Left lung (tissue), 10 donors: Measurements from ENCODE around the gene CSNK2A1. TPM values are rescaled to one million over a fixed set of nuclear protein-coding genes. Genes with fewer than 3 reads are reported as not detected.
A peak's percentile ranks its signal among the peaks of the same experiment; 100 is the strongest.

Experiments used
- ATAC-seq: fragments of 200-7000 bp; cut with Tn5 transposase; one replicate; pipeline ENCODE4 v1.9.1; 2020; ENCODE audit warnings: moderate library complexity
- DNase-seq, 4 donors: peaks; one replicate each; pipeline ENCODE4 v3.0.0-alpha.2; 2013 to 2020
- H3K27ac ChIP-seq, 2 donors: fragments of 200-600 bp; sonication (generic) in 1 of 2; one replicate each; pipeline versions ENCODE4 v1.5.0 to v1.8.0; 2020 to 2021
- H3K27me3 ChIP-seq, 2 donors: fragments of 200-600 bp; sonication (generic) in 1 of 2; one replicate each; pipeline versions ENCODE4 v1.5.0 to v1.8.0; 2020 to 2021
- H3K36me3 ChIP-seq, 2 donors: fragments of 200-600 bp; sonication (generic) in 1 of 2; one replicate each; pipeline versions ENCODE4 v1.5.0 to v1.8.0; 2020 to 2021
- H3K4me1 ChIP-seq, 2 donors: fragments of 200-600 bp; one replicate each; pipeline ENCODE4 v1.8.0; 2021
- H3K4me3 ChIP-seq, 2 donors: fragments of 200-600 bp; sonication (generic) in 1 of 2; one replicate each; pipeline versions ENCODE4 v1.5.0 to v1.8.0; 2020 to 2021; ENCODE audit warnings: mild to moderate bottlenecking in 1 of 2
- H3K9me3 ChIP-seq, 2 donors: fragments of 200-600 bp; sonication (generic) in 1 of 2; one replicate each; pipeline versions ENCODE4 v1.5.0 to v1.8.0; 2020 to 2021
- CTCF ChIP-seq, 2 donors: fragments of 200-600 bp; sonication (generic) in 1 of 2; IDR thresholded peaks; one replicate each; pipeline versions ENCODE4 v1.5.0 to v1.8.0; 2021; ENCODE audit warnings: antibody characterized with exemption in 2 of 2
- intact Hi-C, 2 donors: fragments of 100-400 bp; cut with DNase I; formaldehyde crosslinking; loops; one replicate each; pipeline versions ENCODE4 v1.11.2 to v1.14.2; 2022
- polyA plus RNA-seq, 6 donors: library from polyadenylated mRNA; unstranded; fragments of 120-200 nt; gene quantifications; one replicate each; pipeline ENCODE4 v1.2.1, GENCODE V29; 2013; ENCODE audit not compliant: insufficient read length in 6 of 6
- total RNA-seq, 2 donors: library from RNA; stranded (reverse); fragmentation: NEBNext Ultra II Directional; extraction: Animal tissue kit (Norgen Biotek cat#: 25700); gene quantifications; one replicate each; pipeline ENCODE4 v1.2.1, GENCODE V29; 2021
- donor health status: DM: no; HTN: yes; CAD: no.
- donor health status: DM: no; HTN: no; CAD: no.

The CSNK2A1 gene
- total and polyA plus RNA-seq, 8 donors, result 78.5 to 157 (median 133) TPM

GRCh38 chr20:462199-462991, 81.2 kb downstream of the CSNK2A1 start, which contains the start of gene TBC1D20:
Gene TBC1D20 (minus strand): TSS chr20:462533. CDS start chr20:462405, 128 bp downstream.
- peaks cover 19 to 40% of the 10 kb centered on the region in 2 donors for H3K4me1 ChIP-seq
- peak within 1 kb of the TSS; percentile 89 for H3K4me3 ChIP-seq
- H3K27ac ChIP-seq, result peak within 1 kb of the TSS; percentile 90 to 92
- H3K9me3 ChIP-seq, result no peaks in the 10 kb centered on the region
- DNase-seq (peak; percentile 86 to 96 (median 92)), ATAC-seq (peak; percentile 97)
- TF ChIP-seq CTCF (IDR thresholded peaks at IDR 0.05), result no peak
- intact Hi-C loops, result no loop called here
- no peaks in the 10 kb centered on the region for H3K27me3 ChIP-seq
- no peaks in the 10 kb centered on the region for H3K36me3 ChIP-seq

DNA sequence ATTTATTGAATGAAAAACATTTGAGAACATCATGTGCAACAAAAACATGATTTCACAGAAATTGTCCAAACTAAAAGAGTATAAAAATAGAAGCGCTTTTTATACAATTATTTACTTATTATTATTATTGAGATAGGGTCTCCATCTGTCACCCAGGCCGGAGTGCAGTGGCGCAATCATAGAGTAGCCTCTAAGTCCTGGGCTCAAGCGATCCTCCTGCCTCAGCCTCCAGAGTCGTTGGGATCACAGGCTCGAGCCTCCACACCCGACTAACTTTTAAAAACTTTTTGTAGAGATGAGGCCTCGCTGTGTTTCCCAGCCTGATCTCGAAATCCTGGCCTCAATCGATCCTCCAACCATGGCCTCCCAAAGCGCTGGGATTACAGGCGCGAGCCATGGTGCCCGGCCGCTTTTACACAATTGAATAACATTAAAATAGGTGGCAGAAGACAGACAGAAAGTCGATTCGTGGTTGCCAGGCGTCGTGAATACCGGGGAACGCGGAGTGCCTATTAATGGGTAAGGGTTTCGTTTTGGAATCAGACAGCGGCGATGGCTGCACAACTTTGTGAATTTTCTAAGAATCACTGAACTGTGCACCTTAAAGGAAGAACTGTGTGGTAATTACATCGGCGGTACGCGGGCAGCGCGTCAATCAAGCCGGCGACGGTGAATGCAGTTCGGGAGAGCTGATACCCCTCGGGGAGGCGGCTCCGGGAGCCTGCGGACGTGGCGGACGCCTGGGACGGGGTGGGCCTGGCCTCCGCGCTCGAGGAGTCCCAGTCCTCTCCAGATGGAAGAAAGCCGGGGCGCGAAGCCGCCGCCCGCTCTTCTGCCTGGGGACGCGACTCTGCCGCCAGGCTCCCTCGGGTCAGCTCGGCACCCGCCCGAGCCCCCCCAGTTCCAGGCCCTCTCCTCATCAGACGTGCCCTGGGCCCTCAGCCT, 82.1 kb downstream of the CSNK2A1 start:
- intact Hi-C loops, result no loop called here
- peak overlapping the region; percentile 89 for H3K4me3 ChIP-seq
- no peaks in the 10 kb centered on the region for H3K27me3 ChIP-seq
- H3K4me1 ChIP-seq, result peaks cover 19 to 45% of the 10 kb centered on the region in 2 donors
- peak overlapping the region; percentile 90 to 92 for H3K27ac ChIP-seq
- ATAC-seq (peak; percentile 69), DNase-seq (peak in 3 of 4 donors; percentile 56 to 92 (median 57))
- no peaks in the 10 kb centered on the region for H3K36me3 ChIP-seq
- H3K9me3 ChIP-seq, result no peaks in the 10 kb centered on the region
- TF ChIP-seq CTCF (IDR thresholded peaks at IDR 0.05), result no peak

DNA sequence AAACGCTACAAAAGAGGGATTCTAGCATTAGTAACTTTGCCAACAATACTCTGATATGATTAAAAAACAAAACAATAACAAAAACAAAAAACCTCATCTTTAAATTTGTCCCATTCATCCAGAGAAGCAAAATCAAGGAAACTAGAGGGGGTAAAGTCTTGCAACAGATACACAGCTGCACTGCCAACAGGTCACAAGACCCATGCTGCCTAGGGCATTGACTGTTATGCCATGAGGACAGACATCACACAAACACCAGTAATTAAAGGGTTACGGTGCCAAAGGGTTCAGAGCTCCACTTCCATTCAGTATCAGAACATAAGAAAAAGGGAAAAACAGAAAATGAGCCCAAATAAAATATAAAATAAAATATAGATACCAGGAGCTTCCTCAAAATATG, 82.9 kb downstream of the CSNK2A1 start:
- no peaks in the 10 kb centered on the region for H3K36me3 ChIP-seq
- no peak for ATAC-seq
- no peak for DNase-seq
- peak overlapping the region in 1 of 2 donors; percentile 89 for H3K4me3 ChIP-seq
- no peak overlapping the region for H3K27ac ChIP-seq
- peaks cover 19 to 45% of the 10 kb centered on the region in 2 donors for H3K4me1 ChIP-seq
- no peaks in the 10 kb centered on the region for H3K9me3 ChIP-seq
- H3K27me3 ChIP-seq, result no peaks in the 10 kb centered on the region
- no peak for TF ChIP-seq CTCF (IDR thresholded peaks at IDR 0.05)
- intact Hi-C loops, result no loop called here

DNA sequence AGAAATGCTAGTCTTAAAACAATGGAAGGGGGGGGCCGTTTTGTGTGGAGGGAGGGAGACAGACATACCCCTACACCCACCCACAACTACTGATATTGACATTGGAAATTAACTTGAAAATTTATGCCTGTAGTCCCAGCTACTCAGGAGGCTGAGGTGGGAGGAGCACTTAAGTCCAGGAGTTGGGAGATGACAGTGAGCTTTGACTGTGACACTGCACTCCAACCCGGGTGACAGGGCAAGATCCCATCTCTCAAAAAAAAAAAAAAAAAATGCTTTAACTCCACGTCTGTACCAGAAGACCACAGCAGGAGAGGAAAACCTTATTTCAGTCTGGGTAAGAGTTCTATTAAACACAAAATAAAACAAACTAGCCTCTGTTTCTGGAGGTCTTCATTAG, 83.4 kb downstream of the CSNK2A1 start:
- Histone ChIP-seq H3K9me3 (no peaks in the 10 kb centered on the region), H3K36me3 (no peaks in the 10 kb centered on the region), H3K27ac (no peak overlapping the region), H3K4me3 (no peak overlapping the region), H3K27me3 (no peaks in the 10 kb centered on the region), H3K4me1 (peaks cover 19 to 45% of the 10 kb centered on the region in 2 donors)
- TF ChIP-seq CTCF (IDR thresholded peaks at IDR 0.05), result no peak
- DNase-seq (no peak), ATAC-seq (no peak)
- intact Hi-C loops, result no loop called here

GRCh38 chr20:458776-459175, 84.8 kb downstream of the CSNK2A1 start:
- Histone ChIP-seq H3K9me3 (no peaks in the 10 kb centered on the region), H3K4me3 (no peak overlapping the region), H3K27ac (no peak overlapping the region), H3K36me3 (no peaks in the 10 kb centered on the region), H3K27me3 (no peaks in the 10 kb centered on the region), H3K4me1 (peaks cover 19 to 45% of the 10 kb centered on the region in 2 donors)
- TF ChIP-seq CTCF (IDR thresholded peaks at IDR 0.05), result no peak
- ATAC-seq, result no peak
- intact Hi-C loops, result no loop called here
- no peak for DNase-seq
